ENCODE data around the gene GCH1. TPM values are rescaled to one million over a fixed set of nuclear protein-coding genes. Genes with fewer than 3 reads are reported as not detected.

GCH1 gene
- total RNA-seq, 1 experiment from 2014 or later = 7.1 TPM

GRCh38 chr14:54817506-54817905 is 85.1 kb downstream of the GCH1 start:
- H3K27me3 Mint-ChIP-seq (ENCODE audit: insufficient read depth, unreplicated experiment) = peaks cover 15% of the 10 kb centered on the region
- DNase-seq (ENCODE audit: unreplicated experiment) = no peak
- intact Hi-C loops (cut with micrococcal nuclease) = no loop called here
- TF ChIP-seq CTCF (IDR thresholded peaks at IDR 0.05; ENCODE audit: unreplicated experiment) = no peak
- no TSS peak for BruUV-seq (replicated peaks)
- H3K4me3 Mint-ChIP-seq (ENCODE audit: unreplicated experiment) = no peak overlapping the region
- H3K4me1 Mint-ChIP-seq (ENCODE audit: insufficient read depth, unreplicated experiment) = no peaks in the 10 kb centered on the region
- no peak overlapping the region for H3K27ac Mint-ChIP-seq (ENCODE audit: low read depth, unreplicated experiment)
- CTCF ChIA-PET = interaction anchor here (0.5 to 3.9 kb wide), 4 partner anchors 10 to 157 kb away, joined by 3 to 20 read pairs (median 3); no protein-coding TSS in a partner anchor
- POLR2A ChIA-PET = interaction anchor here (1.1 kb wide), 1 partner anchor 59 kb away, joined by 3 read pairs; no protein-coding TSS in a partner anchor
- H3K9me3 Mint-ChIP-seq (ENCODE audit: unreplicated experiment) = no peaks in the 10 kb centered on the region
- H3K36me3 Mint-ChIP-seq (ENCODE audit: insufficient read depth, unreplicated experiment) = no peaks in the 10 kb centered on the region

GRCh38 chr14:54816450-54816849 is 86.2 kb downstream of the GCH1 start:
- Mint-ChIP-seq H3K4me1 (ENCODE audit: insufficient read depth, unreplicated experiment) (no peaks in the 10 kb centered on the region), H3K36me3 (ENCODE audit: insufficient read depth, unreplicated experiment) (no peaks in the 10 kb centered on the region), H3K9me3 (ENCODE audit: unreplicated experiment) (no peaks in the 10 kb centered on the region), H3K27me3 (ENCODE audit: insufficient read depth, unreplicated experiment) (peaks cover 20% of the 10 kb centered on the region), H3K4me3 (ENCODE audit: unreplicated experiment) (no peak overlapping the region), H3K27ac (ENCODE audit: low read depth, unreplicated experiment) (no peak overlapping the region)
- intact Hi-C loops (cut with micrococcal nuclease) = no loop called here
- BruUV-seq (replicated peaks) = no TSS peak
- ChIA-PET CTCF (interaction anchor here (3.9 kb wide), 1 partner anchor 11 kb away, joined by 20 read pairs; no protein-coding TSS in a partner anchor), POLR2A (interaction anchor here (0.6 to 1.1 kb wide), 2 partner anchors 60 to 200 kb away, joined by 3 read pairs; no protein-coding TSS in a partner anchor)
- no peak for TF ChIP-seq CTCF (IDR thresholded peaks at IDR 0.05; ENCODE audit: unreplicated experiment)
- no peak for DNase-seq (ENCODE audit: unreplicated experiment)

- DNase-seq (ENCODE audit: unreplicated experiment) = no peak
- TF ChIP-seq CTCF (IDR thresholded peaks at IDR 0.05; ENCODE audit: unreplicated experiment) = no peak
- Mint-ChIP-seq H3K4me3 (ENCODE audit: unreplicated experiment) (no peak overlapping the region), H3K27ac (ENCODE audit: low read depth, unreplicated experiment) (no peak overlapping the region), H3K4me1 (ENCODE audit: insufficient read depth, unreplicated experiment) (no peaks in the 10 kb centered on the region), H3K27me3 (ENCODE audit: insufficient read depth, unreplicated experiment) (peaks cover 24% of the 10 kb centered on the region), H3K9me3 (ENCODE audit: unreplicated experiment) (no peaks in the 10 kb centered on the region), H3K36me3 (ENCODE audit: insufficient read depth, unreplicated experiment) (no peaks in the 10 kb centered on the region)
- intact Hi-C loops (cut with micrococcal nuclease) = no loop called here
- ChIA-PET POLR2A (no interaction called here), CTCF (interaction anchor here (3.9 kb wide), 1 partner anchor 10 kb away, joined by 20 read pairs; no protein-coding TSS in a partner anchor)
- no TSS peak for BruUV-seq (replicated peaks)
Observed at GRCh38 chr14:54815515-54815914, 87.1 kb downstream of the GCH1 start.

GRCh38 chr14:54815016-54815415 is 87.6 kb downstream of the GCH1 start:
- TF ChIP-seq CTCF (IDR thresholded peaks at IDR 0.05; ENCODE audit: unreplicated experiment) = no peak
- BruUV-seq (replicated peaks) = no TSS peak
- intact Hi-C loops (cut with micrococcal nuclease) = no loop called here
- no peak overlapping the region for H3K27ac Mint-ChIP-seq (ENCODE audit: low read depth, unreplicated experiment)
- no peaks in the 10 kb centered on the region for H3K4me1 Mint-ChIP-seq (ENCODE audit: insufficient read depth, unreplicated experiment)
- DNase-seq (ENCODE audit: unreplicated experiment) = no peak
- H3K27me3 Mint-ChIP-seq (ENCODE audit: insufficient read depth, unreplicated experiment) = peaks cover 19% of the 10 kb centered on the region
- no peaks in the 10 kb centered on the region for H3K36me3 Mint-ChIP-seq (ENCODE audit: insufficient read depth, unreplicated experiment)
- no peaks in the 10 kb centered on the region for H3K9me3 Mint-ChIP-seq (ENCODE audit: unreplicated experiment)
- H3K4me3 Mint-ChIP-seq (ENCODE audit: unreplicated experiment) = no peak overlapping the region
- CTCF ChIA-PET = no interaction called here
- POLR2A ChIA-PET = no interaction called here

Data from MCF 10A (cell line).